Measurements from ENCODE around the gene ZNF227. TPM values are rescaled to one million over a fixed set of nuclear protein-coding genes. Genes with fewer than 3 reads are reported as not detected.

The ZNF227 gene
- total RNA-seq, 1 experiment from 2014 or later, result 22.6 TPM

- H3K23me2 ChIP-seq (ENCODE audit: insufficient read length, low read depth, low read length, poor library complexity, severe bottlenecking), result no peaks in the 10 kb centered on the region
- H3T11ph ChIP-seq (ENCODE audit: low read length), result no peak overlapping the region
- H3K23ac ChIP-seq (ENCODE audit: insufficient read length, low read depth, low read length), result no peak overlapping the region
- no peak overlapping the region for H2BK120ac ChIP-seq (ENCODE audit: low read depth, low read length, poor library complexity, severe bottlenecking)
- no peaks in the 10 kb centered on the region; the same call in 1 of the 2 replicates for H3K27me3 Mint-ChIP-seq (ENCODE audit: low read depth)
- no peaks in the 10 kb centered on the region for H3K79me2 ChIP-seq (ENCODE audit: insufficient read depth, low read length)
- H2AK5ac ChIP-seq (ENCODE audit: insufficient read length, low read length), result no peak overlapping the region
- no peaks in the 10 kb centered on the region for H4K20me1 ChIP-seq (ENCODE audit: control insufficient read depth, insufficient read depth, insufficient read length)
- peaks cover 79 to 88% (median 87%) of the 10 kb centered on the region in 3 experiments for H3K36me3 Mint-ChIP-seq (ENCODE audit: insufficient read depth in 1 of 3, low read depth in 3 of 3)
- H3K4ac ChIP-seq (ENCODE audit: low read depth, low read length), result no peak overlapping the region
- H2BK5ac ChIP-seq (ENCODE audit: insufficient read length, low read length), result no peak overlapping the region
- H3K4me3 Mint-ChIP-seq, result no peak overlapping the region
- H2BK12ac ChIP-seq (ENCODE audit: insufficient read length, low read depth, low read length), result no peak overlapping the region
- H3K9me3 ChIP-seq (ENCODE audit: control insufficient read depth, low read depth, low read length), result no peaks in the 10 kb centered on the region
- no peak for DNase-seq
- no peak overlapping the region for H4K5ac ChIP-seq (ENCODE audit: insufficient read length, low read depth, low read length)
- no peaks in the 10 kb centered on the region for H3K4me1 ChIP-seq (ENCODE audit: insufficient read depth, low read length)
- TF ChIP-seq, protein P1, sequence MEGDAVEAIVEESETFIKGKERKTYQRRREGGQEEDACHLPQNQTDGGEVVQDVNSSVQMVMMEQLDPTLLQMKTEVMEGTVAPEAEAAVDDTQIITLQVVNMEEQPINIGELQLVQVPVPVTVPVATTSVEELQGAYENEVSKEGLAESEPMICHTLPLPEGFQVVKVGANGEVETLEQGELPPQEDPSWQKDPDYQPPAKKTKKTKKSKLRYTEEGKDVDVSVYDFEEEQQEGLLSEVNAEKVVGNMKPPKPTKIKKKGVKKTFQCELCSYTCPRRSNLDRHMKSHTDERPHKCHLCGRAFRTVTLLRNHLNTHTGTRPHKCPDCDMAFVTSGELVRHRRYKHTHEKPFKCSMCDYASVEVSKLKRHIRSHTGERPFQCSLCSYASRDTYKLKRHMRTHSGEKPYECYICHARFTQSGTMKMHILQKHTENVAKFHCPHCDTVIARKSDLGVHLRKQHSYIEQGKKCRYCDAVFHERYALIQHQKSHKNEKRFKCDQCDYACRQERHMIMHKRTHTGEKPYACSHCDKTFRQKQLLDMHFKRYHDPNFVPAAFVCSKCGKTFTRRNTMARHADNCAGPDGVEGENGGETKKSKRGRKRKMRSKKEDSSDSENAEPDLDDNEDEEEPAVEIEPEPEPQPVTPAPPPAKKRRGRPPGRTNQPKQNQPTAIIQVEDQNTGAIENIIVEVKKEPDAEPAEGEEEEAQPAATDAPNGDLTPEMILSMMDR (conservative IDR thresholded peaks at IDR 0.05), result no peak
- no peak overlapping the region for H3K18ac ChIP-seq (ENCODE audit: insufficient read length, low read depth, low read length)
- no peaks in the 10 kb centered on the region for H3K4me1 Mint-ChIP-seq
- no peak overlapping the region for H4K91ac ChIP-seq (ENCODE audit: insufficient read length, low read depth, low read length)
- no peak overlapping the region for H3K9ac ChIP-seq (ENCODE audit: extremely low read depth, insufficient read length, low read length)
- no peak overlapping the region for H2AFZ ChIP-seq (ENCODE audit: low read length)
- H4K8ac ChIP-seq (replicated peaks; ENCODE audit: insufficient read length, low read depth, low read length), result no peak overlapping the region
- H3K14ac ChIP-seq (ENCODE audit: insufficient read depth, low read length), result no peak overlapping the region
- no CpG with 5 or more reads among the region's 3 CpGs for WGBS (ENCODE audit: extremely low coverage, insufficient read length, low lambda C conversion rate)
- H3K9me3 Mint-ChIP-seq, result peaks cover 48 to 50% of the 10 kb centered on the region in 2 experiments
- no peak overlapping the region for H3K27ac ChIP-seq (ENCODE audit: insufficient read length, low read depth, low read length)
- H2BK20ac ChIP-seq (ENCODE audit: low read depth, low read length, poor library complexity, severe bottlenecking), result no peak overlapping the region
- H3K79me1 ChIP-seq (ENCODE audit: insufficient read depth, low read depth, low read length, poor library complexity, severe bottlenecking), result no peaks in the 10 kb centered on the region
- no peak overlapping the region for H3K4me2 ChIP-seq (ENCODE audit: insufficient read depth, insufficient read length, low read length)
- no peak overlapping the region for H2BK15ac ChIP-seq (ENCODE audit: low read depth, low read length)
- H3K27me3 ChIP-seq (ENCODE audit: insufficient read depth, low read length), result no peaks in the 10 kb centered on the region
- H3K27ac Mint-ChIP-seq, result no peak overlapping the region
- no peak overlapping the region for H3K56ac ChIP-seq (ENCODE audit: insufficient read length, low read depth, low read length)
Observed at GRCh38 chr19:44228318-44228717, 16.0 kb downstream of the ZNF227 start.

Data from H9 (cell line).